Astrocyte of the cerebellum (primary cell): ENCODE results near the gene ZNF471.

Experiments
- DNase-seq: peaks from one replicate; pipeline ENCODE4 v3.0.0-alpha.2; 2011; ENCODE audit warnings: low read depth
- H3K4me3 ChIP-seq: 2 replicates; pipeline ENCODE4 v1.5.1; 2011; ENCODE audit warnings: mild to moderate bottlenecking, low read depth, low read length, moderate library complexity
- CTCF ChIP-seq: IDR thresholded peaks from 2 replicates; pipeline ENCODE4 v1.5.1; 2012; ENCODE audit warnings: low read length, low read depth, moderate library complexity, mild to moderate bottlenecking; ENCODE audit errors: missing control alignments
- in situ Hi-C: cut with HindIII; loops from 2 replicates; pipeline ENCODE4 v1.10.0; 2017; ENCODE audit warnings: low sequenced_read_pairs

The ZNF471 gene

GRCh38 chr19:56507446-56508289 lies at the start of gene ZNF471:
Gene ZNF471, plus strand, starts transcription at chr19:56507855. Its CDS starts 3,717 bp downstream, at chr19:56511572.
- in situ Hi-C loops = no loop called here
- H3K4me3 ChIP-seq = peak within 1 kb of the TSS; percentile 59
- peak; percentile 96 for DNase-seq
- no peak for TF ChIP-seq CTCF

GRCh38 chr19:56474308-56474707 lies 33.3 kb upstream of the ZNF471 start:
- no peak for TF ChIP-seq CTCF
- in situ Hi-C loops = no loop called here
- no peak for DNase-seq
- H3K4me3 ChIP-seq = no peak overlapping the region

GRCh38 chr19:56476093-56476492 lies 31.6 kb upstream of the ZNF471 start:
- no peak for TF ChIP-seq CTCF
- H3K4me3 ChIP-seq = peak overlapping the region; percentile 80
- in situ Hi-C loops = no loop called here
- DNase-seq = no peak

GRCh38 chr19:56476651-56477428 lies 30.8 kb upstream of the ZNF471 start, which contains the start of gene ZNF667:
Gene ZNF667, minus strand, starts transcription at chr19:56477345. Its CDS starts 14,975 bp downstream, at chr19:56462370.
- peak within 1 kb of the TSS; percentile 80 for H3K4me3 ChIP-seq
- in situ Hi-C loops = no loop called here
- no peak for DNase-seq
- TF ChIP-seq CTCF = no peak

- peak overlapping the region; percentile 80 for H3K4me3 ChIP-seq
- TF ChIP-seq CTCF = no peak
- in situ Hi-C loops = no loop called here
- peak; percentile 72 for DNase-seq
Observed at GRCh38 chr19:56477429-56478338, 30.0 kb upstream of the ZNF471 start.

GRCh38 chr19:56491399-56491798 lies 16.3 kb upstream of the ZNF471 start:
- DNase-seq = no peak
- no peak overlapping the region for H3K4me3 ChIP-seq
- in situ Hi-C loops = no loop called here
- no peak for TF ChIP-seq CTCF
